IMR-90 (cell line): ENCODE results near the gene USP17L18.
"Not testable (repeated sequence)": the region's sequence is repeated elsewhere in the genome, so short reads cannot be mapped to it uniquely, and the experiment has no call there.

Experiments used
- CEBPB ChIP-seq: IDR thresholded peaks from 2 replicates; pipeline ENCODE4 v1.6.1; 2012; ENCODE audit warnings: low read depth, low read length, improper control_type of control experiment
- CHD1 ChIP-seq: IDR thresholded peaks from 2 replicates; pipeline ENCODE4 v1.6.1; 2012; ENCODE audit warnings: low read depth, low read length, improper control_type of control experiment
- CTCF ChIP-seq: conservative IDR thresholded peaks from 2 replicates; pipeline ENCODE4 v1.5.1; 2012; ENCODE audit warnings: mild to moderate bottlenecking, low read depth, low read length, improper control_type of control experiment
- ELK1 ChIP-seq: fragments of 150-350 bp; IDR thresholded peaks from 2 replicates; pipeline ENCODE4 v1.6.1; 2016; ENCODE audit warnings: low read depth, mild to moderate bottlenecking, low read length, moderate library complexity, borderline replicate concordance
- FOS ChIP-seq: fragments of 150-350 bp; IDR thresholded peaks from 2 replicates; pipeline ENCODE4 v1.6.1; 2016; ENCODE audit warnings: low read depth, low read length
- MXI1 ChIP-seq: IDR thresholded peaks from 2 replicates; pipeline ENCODE4 v1.6.1; 2012; ENCODE audit warnings: low read depth, mild to moderate bottlenecking, low read length, moderate library complexity, borderline replicate concordance
- NFE2L2 ChIP-seq: fragments of 150-350 bp; IDR thresholded peaks from 2 replicates; pipeline ENCODE4 v1.6.1; 2016; ENCODE audit warnings: low read depth, mild to moderate bottlenecking, low read length
- POLR2A ChIP-seq: IDR thresholded peaks from 2 replicates; pipeline ENCODE4 v1.6.1; 2012; ENCODE audit warnings: mild to moderate bottlenecking, low read depth, low read length
- RCOR1 ChIP-seq: IDR thresholded peaks from 2 replicates; pipeline ENCODE4 v1.6.1; 2012; ENCODE audit warnings: mild to moderate bottlenecking, low read length, improper control_type of control experiment; ENCODE audit not compliant: insufficient replicate concordance
- RFX5 ChIP-seq: IDR thresholded peaks from 2 replicates; pipeline ENCODE4 v1.8.0; 2012; ENCODE audit warnings: low read depth, mild to moderate bottlenecking, low read length, moderate library complexity
- USF2 ChIP-seq: fragments of 150-350 bp; IDR thresholded peaks from 2 replicates; pipeline ENCODE4 v1.6.1; 2017; ENCODE audit warnings: mild to moderate bottlenecking, antibody characterized with exemption, low read length, low read depth

- TF ChIP-seq CEBPB, CTCF, RCOR1, ELK1, CHD1, POLR2A, NFE2L2, RFX5, FOS, USF2, MXI1: not testable (repeated sequence)
Measured at GRCh38 chr4:9230249-9230648, 18.2 kb upstream of the USP17L18 start.
